DND-41 (cell line): Measurements from ENCODE around the gene CLEC4F.

Source experiments
- ATAC-seq: fragments of 200-7000 bp; cut with Tn5 transposase; 3 replicates; pipeline ENCODE4 v1.9.1; 2021; ENCODE audit warnings: low read depth; ENCODE audit not compliant: insufficient read depth
- DNase-seq: peaks from one replicate; pipeline ENCODE4 v3.0.0-alpha.2; 2020
- H2AFZ ChIP-seq: 2 replicates; pipeline ENCODE4 v1.6.0; 2012; ENCODE audit warnings: low read depth, low read length
- H3K27ac ChIP-seq: 2 replicates; pipeline ENCODE4 v1.5.1; 2012; ENCODE audit warnings: low read length, inconsistent platforms
- H3K27me3 ChIP-seq: fragments of 200-600 bp; sonication (generic); 2 replicates; pipeline ENCODE4 v1.6.0; 2012; ENCODE audit warnings: low read length, mild to moderate bottlenecking, inconsistent platforms; ENCODE audit not compliant: insufficient read depth, poor library complexity
- H3K36me3 ChIP-seq: 2 replicates; pipeline ENCODE4 v1.5.1; 2012; ENCODE audit warnings: low read length, inconsistent platforms; ENCODE audit not compliant: insufficient read depth
- H3K4me1 ChIP-seq: 2 replicates; pipeline ENCODE4 v1.5.1; 2012; ENCODE audit warnings: mild to moderate bottlenecking, low read length; ENCODE audit not compliant: insufficient read depth
- H3K4me2 ChIP-seq: 2 replicates; pipeline ENCODE4 v1.6.0; 2012; ENCODE audit warnings: mild to moderate bottlenecking, moderate library complexity, low read length, inconsistent platforms; ENCODE audit not compliant: insufficient read depth
- H3K4me3 ChIP-seq, 2 experiments: fragments of 200-600 bp in 1 of 2; shearing (Covaris generic) in 1 of 2; 2 replicates each; pipeline ENCODE4 v1.5.1; 2012 to 2016; ENCODE audit warnings: inconsistent platforms in 2 of 2, low read length in 2 of 2, mild to moderate bottlenecking in 2 of 2, low read depth in 1 of 2, moderate library complexity in 1 of 2
- H3K79me2 ChIP-seq: 2 replicates; pipeline ENCODE4 v1.6.0; 2012; ENCODE audit warnings: low read length, inconsistent platforms; ENCODE audit not compliant: insufficient read depth
- H3K9ac ChIP-seq: 2 replicates; pipeline ENCODE4 v1.6.0; 2012; ENCODE audit warnings: low read depth, mild to moderate bottlenecking, inconsistent platforms, low read length, moderate library complexity
- H3K9me3 ChIP-seq: 2 replicates; pipeline ENCODE4 v1.5.1; 2012; ENCODE audit warnings: low read length, moderate library complexity, mild to moderate bottlenecking, inconsistent platforms; ENCODE audit not compliant: insufficient read depth, severe bottlenecking
- H4K20me1 ChIP-seq: 2 replicates; pipeline ENCODE4 v1.6.0; 2012; ENCODE audit warnings: low read length; ENCODE audit not compliant: insufficient read depth
- CTCF ChIP-seq: IDR thresholded peaks from 2 replicates; pipeline ENCODE4 v1.5.1; 2012; ENCODE audit warnings: borderline replicate concordance, low read length, moderate library complexity, mild to moderate bottlenecking; ENCODE audit not compliant: poor library complexity, severe bottlenecking; ENCODE audit errors: extremely low read depth
- EZH2 ChIP-seq: IDR thresholded peaks from 3 replicates; pipeline ENCODE4 v1.6.1; 2012; ENCODE audit warnings: borderline replicate concordance, low read depth, mild to moderate bottlenecking, moderate library complexity, low read length, inconsistent platforms; ENCODE audit not compliant: severe bottlenecking

Gene CLEC4F

DNA sequence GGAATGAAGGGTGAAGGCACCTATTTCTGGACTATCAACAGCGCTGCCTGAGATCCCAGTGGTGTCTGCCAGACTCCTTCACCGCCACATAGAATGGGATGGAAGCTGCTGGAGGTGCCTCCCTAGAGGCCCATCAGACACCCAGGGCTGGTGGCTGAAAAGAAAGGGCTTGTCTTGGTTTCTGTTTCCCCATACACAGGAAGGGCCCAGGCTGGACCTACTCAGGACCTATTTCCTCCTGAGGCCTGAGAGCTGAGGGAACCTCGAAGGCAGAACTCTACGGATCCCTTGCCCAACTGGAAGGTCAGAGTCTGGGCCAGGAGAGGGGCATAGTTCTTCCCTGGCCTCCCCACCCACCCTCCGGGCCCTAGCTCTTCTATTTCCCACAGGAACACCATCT lies 2.9 kb upstream of the CLEC4F start:
- peaks cover 28% of the 10 kb centered on the region for H3K27me3 ChIP-seq
- H3K4me2 ChIP-seq, result no peak overlapping the region
- H3K9ac ChIP-seq, result no peak overlapping the region
- H3K4me1 ChIP-seq, result no peaks in the 10 kb centered on the region
- no peak overlapping the region for H2AFZ ChIP-seq
- no peak overlapping the region for H3K4me3 ChIP-seq
- no peaks in the 10 kb centered on the region for H3K9me3 ChIP-seq
- no peak for DNase-seq
- H4K20me1 ChIP-seq, result no peaks in the 10 kb centered on the region
- H3K36me3 ChIP-seq, result no peaks in the 10 kb centered on the region
- H3K79me2 ChIP-seq, result no peaks in the 10 kb centered on the region
- no peak overlapping the region for H3K27ac ChIP-seq
- TF ChIP-seq CTCF, result no peak
- TF ChIP-seq EZH2, result no peak
- ATAC-seq, result no peak

DNA sequence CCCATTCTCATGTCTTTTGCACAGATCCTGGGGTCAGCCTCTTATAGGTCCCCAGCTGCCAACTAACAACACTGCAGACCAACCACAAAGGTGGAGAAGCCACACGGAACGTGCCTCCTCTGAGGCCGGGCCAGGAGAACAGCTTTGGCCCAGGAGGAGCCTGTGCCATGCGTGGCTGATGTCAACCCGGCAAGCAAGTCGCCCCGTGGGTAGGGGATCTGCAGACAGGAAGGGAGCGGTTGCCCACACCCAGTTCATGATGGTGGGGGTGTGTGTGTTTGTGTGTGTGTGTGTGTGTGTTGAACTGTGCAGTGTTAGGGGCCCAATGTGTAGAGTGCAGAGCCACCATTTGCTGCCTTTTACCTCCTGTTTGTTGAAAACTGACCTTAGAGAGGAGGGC lies 2.4 kb upstream of the CLEC4F start:
- no peaks in the 10 kb centered on the region for H3K79me2 ChIP-seq
- H2AFZ ChIP-seq, result no peak overlapping the region
- H3K4me3 ChIP-seq, result no peak overlapping the region
- H4K20me1 ChIP-seq, result no peaks in the 10 kb centered on the region
- DNase-seq (no peak), ATAC-seq (no peak)
- H3K4me1 ChIP-seq, result no peaks in the 10 kb centered on the region
- H3K27me3 ChIP-seq, result peaks cover 25% of the 10 kb centered on the region
- no peaks in the 10 kb centered on the region for H3K36me3 ChIP-seq
- H3K4me2 ChIP-seq, result no peak overlapping the region
- TF ChIP-seq CTCF, result no peak
- no peak overlapping the region for H3K9ac ChIP-seq
- H3K27ac ChIP-seq, result no peak overlapping the region
- H3K9me3 ChIP-seq, result no peaks in the 10 kb centered on the region

DNA sequence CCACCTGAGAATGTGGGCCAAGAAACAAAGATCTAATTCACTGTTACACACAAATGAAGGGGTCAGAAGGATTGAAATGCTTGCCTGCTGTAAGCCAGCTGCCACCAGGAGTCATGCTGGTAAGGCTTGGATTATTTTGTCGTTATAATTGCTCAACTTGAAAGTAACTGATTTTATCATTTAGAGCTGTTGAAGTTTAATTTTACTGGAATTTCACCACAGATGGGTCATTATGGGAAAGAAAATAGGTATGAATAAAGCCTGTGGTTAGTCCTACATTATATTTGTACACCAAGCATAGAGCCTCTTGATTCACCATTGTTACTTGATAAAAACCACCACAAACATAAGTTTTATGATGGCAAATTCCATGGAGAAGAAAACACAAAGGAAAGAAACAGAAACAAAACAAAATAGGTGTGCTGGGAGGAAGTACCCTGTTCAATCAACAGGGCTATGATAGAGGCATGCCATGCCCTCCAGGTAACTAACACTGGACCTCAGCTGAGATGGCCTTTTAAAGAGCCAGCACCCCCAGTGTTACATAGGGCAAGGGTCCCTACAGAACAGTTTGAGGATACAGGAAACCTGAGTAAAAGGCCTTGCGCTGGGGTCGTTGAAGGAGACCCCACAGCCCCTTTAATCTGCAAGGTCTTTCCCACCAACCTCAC lies 3.0 kb downstream of the CLEC4F start:
- peaks cover 35% of the 10 kb centered on the region for H3K27me3 ChIP-seq
- ATAC-seq (no peak), DNase-seq (no peak)
- H3K9me3 ChIP-seq, result no peaks in the 10 kb centered on the region
- no peak overlapping the region for H3K27ac ChIP-seq
- H2AFZ ChIP-seq, result no peak overlapping the region
- no peaks in the 10 kb centered on the region for H3K79me2 ChIP-seq
- no peak for TF ChIP-seq CTCF
- no peak for TF ChIP-seq EZH2
- no peak overlapping the region for H3K9ac ChIP-seq
- H3K4me1 ChIP-seq, result no peaks in the 10 kb centered on the region
- H4K20me1 ChIP-seq, result no peaks in the 10 kb centered on the region
- H3K36me3 ChIP-seq, result no peaks in the 10 kb centered on the region
- no peak overlapping the region for H3K4me3 ChIP-seq
- no peak overlapping the region for H3K4me2 ChIP-seq

DNA sequence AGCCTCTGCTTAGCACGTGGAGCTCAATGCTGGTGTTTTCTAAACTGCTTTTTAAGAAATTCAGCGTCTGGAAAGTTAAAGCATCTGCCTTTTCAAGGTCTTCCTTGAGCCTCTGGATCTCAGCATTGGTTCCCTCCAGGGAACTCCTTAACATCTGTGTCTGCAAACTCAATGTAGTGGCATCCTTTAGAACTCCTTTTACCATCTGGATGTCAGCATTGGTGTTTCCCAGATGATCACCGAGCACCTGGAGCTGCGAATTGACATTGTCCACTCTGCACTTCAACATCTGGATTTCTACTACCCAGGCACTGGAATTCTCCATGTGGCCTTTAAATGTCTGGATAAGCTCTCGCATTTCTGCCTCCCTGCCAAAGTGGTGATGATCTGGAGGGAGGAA lies 3.7 kb downstream of the CLEC4F start:
- ATAC-seq (no peak), DNase-seq (no peak)
- Histone ChIP-seq H3K9me3 (no peaks in the 10 kb centered on the region), H3K36me3 (no peaks in the 10 kb centered on the region), H3K4me3 (no peak overlapping the region), H3K27ac (no peak overlapping the region), H3K4me2 (no peak overlapping the region), H3K9ac (no peak overlapping the region), H3K79me2 (no peaks in the 10 kb centered on the region), H3K4me1 (no peaks in the 10 kb centered on the region), H3K27me3 (peaks cover 29% of the 10 kb centered on the region), H2AFZ (no peak overlapping the region), H4K20me1 (no peaks in the 10 kb centered on the region)
- no peak for TF ChIP-seq CTCF
